GM12878 (cell line): ENCODE results near the gene NRBF2. TPM values are rescaled to one million over a fixed set of nuclear protein-coding genes. Genes with fewer than 3 reads are reported as not detected.

ENCODE experiments used
- ATAC-seq: fragments of 200-7000 bp; cut with Tn5 transposase; 3 replicates; pipeline ENCODE4 v1.9.1; 2020; ENCODE audit warnings: mild to moderate bottlenecking, moderate library complexity
- BruUV-seq: library from RNA; stranded (reverse); fragments of 400-500 nt; replicated peaks from 2 replicates; lab custom pipeline; 2021; lab: Mats Ljungman, UMichigan
- CTCF ChIA-PET: fragments of 300-600 bp; sonication (Branson Sonifier 250); formaldehyde crosslinking; extraction: SDS; loops from one replicate; lab custom pipeline; 2021; ENCODE audit warnings: inconsistent platforms; lab: Yijun Ruan, JAX
- POLR2A ChIA-PET: fragments of 350-600 bp; formaldehyde crosslinking; extraction: SDS; loops from one replicate; lab custom pipeline; 2021; ENCODE audit warnings: inconsistent platforms; lab: Charles Lee
- RAD21 ChIA-PET: fragments of 300-600 bp; sonication (Branson Sonifier 250); formaldehyde crosslinking; loops from one replicate; lab custom pipeline; 2023; ENCODE audit warnings: antibody characterized with exemption; ENCODE audit not compliant: unreplicated experiment; lab: Charles Lee
- SMC1A ChIA-PET: fragments of 300-600 bp; sonication (Branson Sonifier 250); formaldehyde crosslinking; loops from one replicate; lab custom pipeline; 2023; ENCODE audit not compliant: unreplicated experiment, uncharacterized antibody; lab: Charles Lee
- DNase-seq: peaks from one replicate; pipeline ENCODE4 v3.0.0-alpha.2; 2011; ENCODE audit warnings: low read depth, low spot score
- FAIRE-seq: peaks from 3 replicates; lab custom pipeline; 2011; peaks lifted over from hg19 to GRCh38; lab: Jason Lieb, UNC
- H2AFZ ChIP-seq: 2 replicates; pipeline ENCODE4 v1.6.0; 2011; ENCODE audit warnings: low read depth, low read length, control low read depth; ENCODE audit not compliant: control insufficient read depth
- H3K27ac ChIP-seq: 2 replicates; pipeline ENCODE4 v1.5.1; 2011; ENCODE audit warnings: control low read depth; ENCODE audit not compliant: control insufficient read depth, insufficient read depth
- H3K27me3 ChIP-seq, 2 experiments: replicated peaks in 1 of 2; 2 replicates each; pipeline versions ENCODE4 v1.6.0 to v1.6.1; 2011; ENCODE audit warnings: low read length in 1 of 2; ENCODE audit not compliant: control insufficient read depth in 2 of 2, insufficient read depth in 2 of 2
- H3K36me3 ChIP-seq, 2 experiments: 2 replicates each; pipeline ENCODE4 v1.5.1; 2011; ENCODE audit warnings: low read length in 1 of 2; ENCODE audit not compliant: control insufficient read depth in 2 of 2, insufficient read depth in 2 of 2
- H3K4me1 ChIP-seq: 2 replicates; pipeline ENCODE4 v1.6.1; 2011; ENCODE audit warnings: mild to moderate bottlenecking, low read length, moderate library complexity, mixed read lengths; ENCODE audit not compliant: control insufficient read depth, insufficient read depth
- H3K4me2 ChIP-seq: 2 replicates; pipeline ENCODE4 v1.6.0; 2011; ENCODE audit warnings: control low read depth; ENCODE audit not compliant: control insufficient read depth, insufficient read depth
- H3K4me3 ChIP-seq: fragments of 200-600 bp; sonication (generic); 2 replicates; pipeline ENCODE4 v1.5.1; 2016
- H3K79me2 ChIP-seq: 2 replicates; pipeline ENCODE4 v1.6.0; 2011; ENCODE audit warnings: low read length; ENCODE audit not compliant: control insufficient read depth, insufficient read depth
- H3K9ac ChIP-seq: 2 replicates; pipeline ENCODE4 v1.8.0; 2011; ENCODE audit warnings: low read length, control low read depth, mixed read lengths; ENCODE audit not compliant: control insufficient read depth, insufficient read depth
- H3K9me3 ChIP-seq: replicated peaks from 3 replicates; pipeline ENCODE4 v1.5.1; 2011; ENCODE audit warnings: mild to moderate bottlenecking, low read length; ENCODE audit not compliant: control insufficient read depth, insufficient read depth
- H4K20me1 ChIP-seq: 2 replicates; pipeline ENCODE4 v1.6.0; 2011; ENCODE audit not compliant: control insufficient read depth, insufficient read depth
- ASH2L ChIP-seq: fragments of 300-600, 200-600 bp; sonication (generic); IDR thresholded peaks from 2 replicates; pipeline ENCODE4 v1.6.1; 2017; ENCODE audit warnings: low read depth, mild to moderate bottlenecking, borderline replicate concordance
- CTCF ChIP-seq, 3 experiments: IDR thresholded peaks in 2 of 3; conservative IDR thresholded peaks in 1 of 3; 2 replicates each; pipeline ENCODE4 v1.5.1; 2011; ENCODE audit warnings: low read depth in 3 of 3, low read length in 3 of 3, mild to moderate bottlenecking in 3 of 3, control low read depth in 2 of 3, moderate library complexity in 2 of 3, inconsistent platforms in 1 of 3, mixed read lengths in 1 of 3; ENCODE audit not compliant: control insufficient read depth in 2 of 3, insufficient read depth in 1 of 3; ENCODE audit errors: extremely low read depth in 1 of 3
- E2F8 ChIP-seq: fragments of 450-650 bp; IDR thresholded peaks from 2 replicates; pipeline ENCODE4 v1.6.1; 2018; ENCODE audit warnings: mild to moderate bottlenecking, low read depth, moderate library complexity; ENCODE audit not compliant: partially characterized antibody
- FOXK2 ChIP-seq: fragments of 450-650 bp; IDR thresholded peaks from 2 replicates; pipeline ENCODE4 v1.6.1; 2017; ENCODE audit warnings: mild to moderate bottlenecking, moderate library complexity
- GATAD2B ChIP-seq: fragments of 450-650 bp; conservative IDR thresholded peaks from 2 replicates; pipeline ENCODE4 v1.6.1; 2017; ENCODE audit warnings: low read depth, mild to moderate bottlenecking, moderate library complexity
- JUNB ChIP-seq: IDR thresholded peaks from 2 replicates; pipeline ENCODE4 v1.6.1; 2016; ENCODE audit warnings: antibody characterized with exemption, mild to moderate bottlenecking
- RAD51 ChIP-seq: fragments of 450-650 bp; IDR thresholded peaks from 2 replicates; pipeline ENCODE4 v1.6.1; 2016; ENCODE audit warnings: moderate library complexity, mild to moderate bottlenecking, inconsistent platforms
- RCOR1 ChIP-seq: conservative IDR thresholded peaks from 2 replicates; pipeline ENCODE4 v1.6.1; 2012; ENCODE audit warnings: low read depth, low read length, improper control_type of control experiment
- SIX5 ChIP-seq: IDR thresholded peaks from 2 replicates; pipeline ENCODE4 v1.6.1; 2011; ENCODE audit warnings: mild to moderate bottlenecking, low read depth, low read length, moderate library complexity; ENCODE audit not compliant: severe bottlenecking
- TAF1 ChIP-seq: IDR thresholded peaks from 2 replicates; pipeline ENCODE4 v1.6.1; 2011; ENCODE audit warnings: mild to moderate bottlenecking, low read depth, low read length, borderline replicate concordance
- WGBS: methylation state at CpG from one replicate; pipeline ENCODE4 v1.1.6; 2016; ENCODE audit warnings: low lambda C conversion rate; ENCODE audit not compliant: insufficient replicate concordance, insufficient coverage; ENCODE audit errors: missing lambda C conversion rate; 5-methylcytosine and 5-hydroxymethylcytosine counted together
- in situ Hi-C: fragments of 300-500 bp; cut with MboI; formaldehyde crosslinking; loops from 9 replicates; pipeline ENCODE4 v1.14.3; 2018; ENCODE audit warnings: mixed read lengths
- intact Hi-C: fragments of 100-400 bp; cut with micrococcal nuclease; formaldehyde crosslinking; loops from one replicate; pipeline ENCODE4 v1.14.2; 2022; ENCODE audit not compliant: unreplicated experiment
- polyA plus RNA-seq, 11 experiments: library from polyadenylated mRNA; depleted of rRNA in 4 of 11; unstranded in 6 of 11; stranded (reverse) in 5 of 11; fragments of >200 nt; fragmentation: Nextera tagmentation in 4 of 11; fragmentation: Illumina TruSeq in 1 of 11; extraction: Ambion mirVana in 4 of 11; extraction: Trizol in 1 of 11; gene quantifications; 1 replicate in 1 of 11; 2 replicates in 10 of 11; pipeline versions ENCODE4 v1.2.1 to v1.2.3, GENCODE V29; 2011 to 2016; ENCODE audit warnings: inconsistent platforms in 2 of 11, missing spikeins in 2 of 11, low read depth in 1 of 11
- total RNA-seq, 4 experiments: library from RNA; depleted of rRNA in 3 of 4; stranded (reverse); fragments of >200 nt in 3 of 4; fragmentation: Illumina TruSeq in 1 of 4; extraction: Trizol in 1 of 4; gene quantifications; 2 replicates each; pipeline versions ENCODE4 v1.2.1 to v1.2.3, GENCODE V29; 2013 to 2021
- TF ChIP-seq, protein P1 (sequence below): fragments of 450-650 bp; IDR thresholded peaks from 2 replicates; pipeline ENCODE4 v1.6.1; 2017; ENCODE audit warnings: mild to moderate bottlenecking, moderate library complexity
- TF ChIP-seq, protein P2 (sequence below): fragments of 450-650 bp; IDR thresholded peaks from 2 replicates; pipeline ENCODE4 v1.6.1; 2014; ENCODE audit warnings: mild to moderate bottlenecking

Gene NRBF2
- total and polyA plus RNA-seq, 10 of the 15 experiments (the other 5 are each of a cell fraction or from before 2014, with no cell fraction given), result 17.8 to 39.8 (median 27.7) TPM

GRCh38 chr10:63120554-63120953 lies 12.6 kb upstream of the NRBF2 start (continued):
- TF ChIP-seq E2F8, result no peak
- TF ChIP-seq TAF1, result no peak
- TF ChIP-seq GATAD2B, result no peak

DNA sequence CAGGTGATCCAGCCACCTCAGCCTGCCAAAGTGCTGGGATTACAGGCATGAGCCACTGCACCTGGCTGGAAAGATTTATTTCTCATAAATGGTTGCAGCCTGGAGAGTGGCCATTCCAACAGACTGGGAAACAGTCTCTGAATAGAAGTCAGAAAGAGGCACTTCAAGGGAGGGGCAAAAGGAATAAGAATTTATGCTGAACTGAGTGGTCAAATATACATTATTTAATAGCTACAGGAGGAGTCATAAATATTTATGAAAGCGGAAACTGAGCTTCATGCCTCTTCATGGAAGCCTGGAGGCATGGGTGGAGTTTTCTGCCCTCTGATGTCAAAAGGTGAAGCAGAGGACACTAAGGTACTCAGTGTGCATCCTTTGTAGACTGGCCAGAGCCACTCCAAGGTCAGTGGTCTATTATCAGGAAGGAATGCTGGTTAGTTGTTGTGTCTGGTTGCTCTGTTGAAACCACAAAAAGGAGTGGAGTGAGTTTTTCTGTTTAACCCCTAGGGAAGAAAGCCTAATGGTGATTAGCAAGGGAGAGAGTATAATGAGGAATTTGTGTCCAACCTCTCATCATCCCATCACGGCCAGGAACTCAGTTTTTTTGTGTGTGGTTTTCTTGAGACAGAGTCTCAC lies 9.3 kb upstream of the NRBF2 start:
- H3K4me2 ChIP-seq, result no peak overlapping the region
- H3K9ac ChIP-seq, result no peak overlapping the region
- no peak overlapping the region for H3K4me3 ChIP-seq
- no peak for ATAC-seq
- no peaks in the 10 kb centered on the region; the same call in 1 of the 2 replicates for H3K4me1 ChIP-seq
- ChIA-PET POLR2A (no interaction called here), RAD21 (no interaction called here), CTCF (no interaction called here), SMC1A (no interaction called here)
- intact Hi-C loops (no loop called here), in situ Hi-C loops (no loop called here)
- H2AFZ ChIP-seq, result no peak overlapping the region
- no TSS peak for BruUV-seq
- H3K27ac ChIP-seq, result no peak overlapping the region
- no peaks in the 10 kb centered on the region for H3K79me2 ChIP-seq
- no peaks in the 10 kb centered on the region; the same call in 2 of the 3 replicates for H3K9me3 ChIP-seq
- no peaks in the 10 kb centered on the region for H4K20me1 ChIP-seq
- H3K27me3 ChIP-seq, result no peaks in the 10 kb centered on the region
- no peak for DNase-seq
- H3K36me3 ChIP-seq, result no peaks in the 10 kb centered on the region
- WGBS, result 51% methylated on average over 2 of the region's 2 CpGs
- no peak for FAIRE-seq
- TF ChIP-seq, protein P1, sequence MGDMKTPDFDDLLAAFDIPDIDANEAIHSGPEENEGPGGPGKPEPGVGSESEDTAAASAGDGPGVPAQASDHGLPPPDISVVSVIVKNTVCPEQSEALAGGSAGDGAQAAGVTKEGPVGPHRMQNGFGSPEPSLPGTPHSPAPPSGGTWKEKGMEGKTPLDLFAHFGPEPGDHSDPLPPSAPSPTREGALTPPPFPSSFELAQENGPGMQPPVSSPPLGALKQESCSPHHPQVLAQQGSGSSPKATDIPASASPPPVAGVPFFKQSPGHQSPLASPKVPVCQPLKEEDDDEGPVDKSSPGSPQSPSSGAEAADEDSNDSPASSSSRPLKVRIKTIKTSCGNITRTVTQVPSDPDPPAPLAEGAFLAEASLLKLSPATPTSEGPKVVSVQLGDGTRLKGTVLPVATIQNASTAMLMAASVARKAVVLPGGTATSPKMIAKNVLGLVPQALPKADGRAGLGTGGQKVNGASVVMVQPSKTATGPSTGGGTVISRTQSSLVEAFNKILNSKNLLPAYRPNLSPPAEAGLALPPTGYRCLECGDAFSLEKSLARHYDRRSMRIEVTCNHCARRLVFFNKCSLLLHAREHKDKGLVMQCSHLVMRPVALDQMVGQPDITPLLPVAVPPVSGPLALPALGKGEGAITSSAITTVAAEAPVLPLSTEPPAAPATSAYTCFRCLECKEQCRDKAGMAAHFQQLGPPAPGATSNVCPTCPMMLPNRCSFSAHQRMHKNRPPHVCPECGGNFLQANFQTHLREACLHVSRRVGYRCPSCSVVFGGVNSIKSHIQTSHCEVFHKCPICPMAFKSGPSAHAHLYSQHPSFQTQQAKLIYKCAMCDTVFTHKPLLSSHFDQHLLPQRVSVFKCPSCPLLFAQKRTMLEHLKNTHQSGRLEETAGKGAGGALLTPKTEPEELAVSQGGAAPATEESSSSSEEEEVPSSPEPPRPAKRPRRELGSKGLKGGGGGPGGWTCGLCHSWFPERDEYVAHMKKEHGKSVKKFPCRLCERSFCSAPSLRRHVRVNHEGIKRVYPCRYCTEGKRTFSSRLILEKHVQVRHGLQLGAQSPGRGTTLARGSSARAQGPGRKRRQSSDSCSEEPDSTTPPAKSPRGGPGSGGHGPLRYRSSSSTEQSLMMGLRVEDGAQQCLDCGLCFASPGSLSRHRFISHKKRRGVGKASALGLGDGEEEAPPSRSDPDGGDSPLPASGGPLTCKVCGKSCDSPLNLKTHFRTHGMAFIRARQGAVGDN, result no peak
- no peak for TF ChIP-seq JUNB
- TF ChIP-seq FOXK2, result no peak
- no peak for TF ChIP-seq CTCF (IDR thresholded peaks at IDR 0.05 in 2 of 3, conservative IDR thresholded peaks at IDR 0.05 in 1 of 3; ENCODE audit: control insufficient read depth in 2 of 3, extremely low read depth in 1 of 3, insufficient read depth in 1 of 3, low read depth in 3 of 3, low read length in 3 of 3)
- TF ChIP-seq SIX5, result no peak
- TF ChIP-seq ASH2L, result no peak
- TF ChIP-seq RCOR1, result no peak
- TF ChIP-seq RAD51, result no peak
- TF ChIP-seq, protein P2, sequence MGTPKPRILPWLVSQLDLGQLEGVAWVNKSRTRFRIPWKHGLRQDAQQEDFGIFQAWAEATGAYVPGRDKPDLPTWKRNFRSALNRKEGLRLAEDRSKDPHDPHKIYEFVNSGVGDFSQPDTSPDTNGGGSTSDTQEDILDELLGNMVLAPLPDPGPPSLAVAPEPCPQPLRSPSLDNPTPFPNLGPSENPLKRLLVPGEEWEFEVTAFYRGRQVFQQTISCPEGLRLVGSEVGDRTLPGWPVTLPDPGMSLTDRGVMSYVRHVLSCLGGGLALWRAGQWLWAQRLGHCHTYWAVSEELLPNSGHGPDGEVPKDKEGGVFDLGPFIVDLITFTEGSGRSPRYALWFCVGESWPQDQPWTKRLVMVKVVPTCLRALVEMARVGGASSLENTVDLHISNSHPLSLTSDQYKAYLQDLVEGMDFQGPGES, result no peak
